ENCODE measurements around the gene FAM184A.
A peak's percentile ranks its signal among the peaks of the same experiment; 100 is the strongest.

The FAM184A gene, protein sequence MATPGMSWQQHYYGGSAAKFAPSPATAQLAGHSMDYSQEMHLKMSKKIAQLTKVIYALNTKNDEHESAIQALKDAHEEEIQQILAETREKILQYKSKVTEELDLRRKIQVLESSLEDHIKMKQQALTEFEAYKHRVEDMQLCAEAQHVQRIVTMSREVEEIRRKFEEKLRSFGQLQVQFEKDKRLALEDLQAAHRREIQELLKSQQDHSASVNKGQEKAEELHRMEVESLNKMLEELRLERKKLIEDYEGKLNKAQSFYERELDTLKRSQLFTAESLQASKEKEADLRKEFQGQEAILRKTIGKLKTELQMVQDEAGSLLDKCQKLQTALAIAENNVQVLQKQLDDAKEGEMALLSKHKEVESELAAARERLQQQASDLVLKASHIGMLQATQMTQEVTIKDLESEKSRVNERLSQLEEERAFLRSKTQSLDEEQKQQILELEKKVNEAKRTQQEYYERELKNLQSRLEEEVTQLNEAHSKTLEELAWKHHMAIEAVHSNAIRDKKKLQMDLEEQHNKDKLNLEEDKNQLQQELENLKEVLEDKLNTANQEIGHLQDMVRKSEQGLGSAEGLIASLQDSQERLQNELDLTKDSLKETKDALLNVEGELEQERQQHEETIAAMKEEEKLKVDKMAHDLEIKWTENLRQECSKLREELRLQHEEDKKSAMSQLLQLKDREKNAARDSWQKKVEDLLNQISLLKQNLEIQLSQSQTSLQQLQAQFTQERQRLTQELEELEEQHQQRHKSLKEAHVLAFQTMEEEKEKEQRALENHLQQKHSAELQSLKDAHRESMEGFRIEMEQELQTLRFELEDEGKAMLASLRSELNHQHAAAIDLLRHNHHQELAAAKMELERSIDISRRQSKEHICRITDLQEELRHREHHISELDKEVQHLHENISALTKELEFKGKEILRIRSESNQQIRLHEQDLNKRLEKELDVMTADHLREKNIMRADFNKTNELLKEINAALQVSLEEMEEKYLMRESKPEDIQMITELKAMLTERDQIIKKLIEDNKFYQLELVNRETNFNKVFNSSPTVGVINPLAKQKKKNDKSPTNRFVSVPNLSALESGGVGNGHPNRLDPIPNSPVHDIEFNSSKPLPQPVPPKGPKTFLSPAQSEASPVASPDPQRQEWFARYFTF

DNA sequence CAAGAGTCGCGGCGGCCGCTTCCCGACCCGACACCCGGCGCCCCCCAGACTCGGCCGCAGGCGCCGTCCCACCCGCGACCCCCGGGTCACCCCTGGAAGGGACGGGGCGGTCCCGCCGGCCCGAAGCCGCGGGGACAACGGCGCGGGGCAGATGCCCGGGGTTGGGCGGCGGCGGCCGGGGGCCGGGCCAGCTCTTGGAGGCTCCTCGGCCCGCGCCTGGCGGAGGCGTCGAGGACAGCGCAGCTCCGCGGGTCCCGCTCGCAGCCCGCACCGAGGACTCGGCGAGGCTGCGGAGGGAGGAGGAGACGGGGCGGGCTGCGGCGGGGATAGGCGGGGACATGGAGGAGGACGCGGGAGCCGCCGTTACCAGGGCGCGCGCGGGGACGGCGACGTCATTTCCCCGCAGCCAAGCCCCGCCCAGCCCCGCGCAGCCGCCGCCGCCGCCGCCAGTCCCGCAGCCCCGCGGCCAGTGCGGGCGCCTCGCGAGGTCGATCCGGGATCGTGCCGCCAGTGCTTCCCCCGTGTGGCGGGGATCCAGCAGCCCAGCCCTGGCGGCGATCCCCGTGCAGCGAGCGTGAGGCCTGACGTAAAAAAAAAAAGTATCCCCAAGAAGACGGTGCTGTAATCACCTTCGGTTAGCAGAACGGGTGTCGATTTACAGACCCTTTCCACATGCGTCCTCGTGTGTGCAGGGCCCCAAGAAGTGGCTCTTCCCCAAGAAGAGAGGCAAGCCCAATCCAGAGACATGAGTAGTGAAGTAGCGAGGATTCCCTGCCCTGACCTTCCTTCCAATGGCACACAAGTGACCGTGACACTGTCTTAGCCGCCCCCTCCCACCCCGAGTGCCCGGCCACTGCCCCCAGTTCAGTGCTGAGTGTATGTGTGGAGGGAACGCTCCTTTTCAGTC lies at the start of gene FAM184A:
Gene FAM184A, minus strand, starts transcription at position 289 of the 907 bp plus-strand sequence. CDS start 365 bp downstream, outside the sequence.
- H4K20me1 ChIP-seq = no peaks in the 10 kb centered on the region
- H3K4me2 ChIP-seq = peak within 1 kb of the TSS; percentile 85
- peaks cover 44% of the 10 kb centered on the region for H3K27me3 ChIP-seq
- 0 out of 2 replicates have a peak, but pooled peaks cover 4% of the 10 kb centered on the region for H3K4me1 ChIP-seq
- no peaks in the 10 kb centered on the region for H3K36me3 ChIP-seq
- peak within 1 kb of the TSS; percentile 72 for H3K4me3 ChIP-seq
- H3K9ac ChIP-seq = no peak within 1 kb of the TSS; the same call in 1 of the 2 replicates
- 0 out of 2 replicates have a peak within 1 kb of the TSS, but pooled peaks have one; percentile 25 for H3K27ac ChIP-seq
- TF ChIP-seq Cebpa-rat (IDR thresholded peaks at IDR 0.05) = no peak
- H3K9me3 ChIP-seq = peaks cover 27% of the 10 kb centered on the region

DNA sequence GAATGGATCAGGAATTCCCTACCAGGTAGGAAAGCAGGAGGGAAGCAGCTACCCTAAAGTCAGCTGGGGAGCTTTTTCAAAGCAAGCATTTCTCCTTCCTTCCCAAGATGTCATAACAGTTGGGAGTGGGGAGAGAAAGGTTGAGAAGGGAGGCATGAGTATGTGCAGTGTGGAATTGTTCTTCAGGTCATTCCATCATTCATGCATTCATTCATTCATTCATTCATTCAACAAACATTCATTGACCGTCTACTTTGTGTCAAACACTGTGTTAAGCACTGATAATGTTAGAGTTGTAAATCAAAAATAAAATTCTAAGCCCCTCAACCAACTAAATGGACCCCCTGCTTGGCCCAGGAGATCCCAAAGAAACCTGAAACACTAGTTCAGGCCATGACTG lies 49.2 kb upstream of the FAM184A start:
- H3K9ac ChIP-seq = no peak overlapping the region
- H3K4me1 ChIP-seq = no peaks in the 10 kb centered on the region
- no peaks in the 10 kb centered on the region for H4K20me1 ChIP-seq
- no peaks in the 10 kb centered on the region for H3K27me3 ChIP-seq
- no peak overlapping the region for H3K27ac ChIP-seq
- H3K4me3 ChIP-seq = no peak overlapping the region
- no peaks in the 10 kb centered on the region for H3K36me3 ChIP-seq
- no peak for TF ChIP-seq Cebpa-rat (IDR thresholded peaks at IDR 0.05)
- H3K9me3 ChIP-seq = no peaks in the 10 kb centered on the region
- no peak overlapping the region for H3K4me2 ChIP-seq

DNA sequence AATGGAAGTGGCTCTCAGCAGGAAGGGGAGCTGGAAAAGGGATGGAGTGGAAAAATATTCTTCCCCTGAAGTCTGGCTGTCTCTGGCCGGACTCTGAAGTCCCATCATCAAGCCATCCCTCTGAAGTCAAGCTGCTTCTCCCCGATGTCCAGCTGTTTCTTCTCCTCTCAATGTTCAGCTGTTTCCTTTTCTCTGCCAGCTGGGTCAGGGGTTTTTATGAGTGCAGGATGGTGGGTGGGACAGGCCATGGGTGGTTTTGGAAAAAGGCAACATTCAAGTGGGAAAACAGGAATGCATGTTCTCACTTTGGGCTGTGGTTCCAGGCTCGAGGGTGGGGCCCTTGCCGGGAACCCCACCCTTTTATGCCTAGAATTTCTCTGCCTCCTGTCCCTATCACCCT lies 48.4 kb upstream of the FAM184A start:
- H4K20me1 ChIP-seq = no peaks in the 10 kb centered on the region

DNA sequence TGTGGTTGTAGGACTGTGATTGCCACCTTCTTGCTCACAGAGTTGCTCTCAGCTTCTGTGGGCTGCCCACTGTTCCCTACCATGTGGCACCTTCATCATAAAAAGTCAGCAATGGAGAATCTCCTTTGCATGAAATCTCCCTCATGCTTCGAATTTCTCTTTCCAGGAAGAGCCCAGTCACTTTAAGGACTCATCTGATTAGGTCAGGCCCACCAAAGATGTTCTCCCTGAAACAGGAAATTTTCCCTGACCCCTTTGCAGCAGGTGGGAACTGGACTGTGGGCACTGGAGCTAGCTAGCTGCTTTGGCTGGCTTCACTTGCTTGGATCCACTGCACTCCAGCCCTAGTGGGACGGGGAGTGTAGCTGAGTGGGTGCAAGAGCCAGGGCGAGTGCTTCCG lies 47.7 kb upstream of the FAM184A start:
- Histone ChIP-seq H4K20me1 (no peaks in the 10 kb centered on the region), H3K4me2 (no peak overlapping the region), H3K27ac (no peak overlapping the region), H3K4me3 (no peak overlapping the region), H3K9me3 (no peaks in the 10 kb centered on the region), H3K9ac (no peak overlapping the region), H3K4me1 (no peaks in the 10 kb centered on the region), H3K36me3 (no peaks in the 10 kb centered on the region), H3K27me3 (no peaks in the 10 kb centered on the region)
- TF ChIP-seq Cebpa-rat (IDR thresholded peaks at IDR 0.05) = no peak

More for the DNA sequence above, 48.4 kb upstream of the FAM184A start:
- H3K9ac ChIP-seq = no peak overlapping the region
- H3K9me3 ChIP-seq = no peaks in the 10 kb centered on the region
- no peaks in the 10 kb centered on the region for H3K36me3 ChIP-seq
- no peak overlapping the region for H3K4me2 ChIP-seq
- no peak for TF ChIP-seq Cebpa-rat (IDR thresholded peaks at IDR 0.05)
- no peaks in the 10 kb centered on the region for H3K27me3 ChIP-seq
- H3K4me1 ChIP-seq = no peaks in the 10 kb centered on the region
- H3K27ac ChIP-seq = no peak overlapping the region
- no peak overlapping the region for H3K4me3 ChIP-seq

DNA sequence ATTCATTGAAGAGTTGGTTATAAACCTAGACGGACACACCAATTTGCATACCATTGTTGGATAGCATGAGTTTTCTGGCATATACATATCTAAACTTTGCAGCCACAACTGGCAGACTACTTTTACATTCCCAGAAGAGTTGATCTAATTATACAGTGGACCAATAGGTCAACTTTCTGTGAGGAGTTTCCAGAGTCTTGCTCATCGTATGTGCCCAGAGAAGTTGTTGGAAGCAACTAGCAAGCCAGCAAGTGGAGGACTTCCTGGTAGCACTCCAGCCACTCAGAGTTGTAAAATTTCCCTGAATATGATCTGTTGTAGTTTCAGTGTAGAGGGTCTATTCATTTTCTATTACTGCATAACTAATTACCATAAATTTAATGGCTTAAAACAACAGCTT lies 47.1 kb upstream of the FAM184A start:
- Histone ChIP-seq H3K4me2 (no peak overlapping the region), H3K36me3 (no peaks in the 10 kb centered on the region), H3K27ac (no peak overlapping the region), H3K27me3 (no peaks in the 10 kb centered on the region), H3K4me3 (no peak overlapping the region), H3K4me1 (no peaks in the 10 kb centered on the region), H3K9ac (no peak overlapping the region), H3K9me3 (no peaks in the 10 kb centered on the region), H4K20me1 (no peaks in the 10 kb centered on the region)
- no peak for TF ChIP-seq Cebpa-rat (IDR thresholded peaks at IDR 0.05)

DNA sequence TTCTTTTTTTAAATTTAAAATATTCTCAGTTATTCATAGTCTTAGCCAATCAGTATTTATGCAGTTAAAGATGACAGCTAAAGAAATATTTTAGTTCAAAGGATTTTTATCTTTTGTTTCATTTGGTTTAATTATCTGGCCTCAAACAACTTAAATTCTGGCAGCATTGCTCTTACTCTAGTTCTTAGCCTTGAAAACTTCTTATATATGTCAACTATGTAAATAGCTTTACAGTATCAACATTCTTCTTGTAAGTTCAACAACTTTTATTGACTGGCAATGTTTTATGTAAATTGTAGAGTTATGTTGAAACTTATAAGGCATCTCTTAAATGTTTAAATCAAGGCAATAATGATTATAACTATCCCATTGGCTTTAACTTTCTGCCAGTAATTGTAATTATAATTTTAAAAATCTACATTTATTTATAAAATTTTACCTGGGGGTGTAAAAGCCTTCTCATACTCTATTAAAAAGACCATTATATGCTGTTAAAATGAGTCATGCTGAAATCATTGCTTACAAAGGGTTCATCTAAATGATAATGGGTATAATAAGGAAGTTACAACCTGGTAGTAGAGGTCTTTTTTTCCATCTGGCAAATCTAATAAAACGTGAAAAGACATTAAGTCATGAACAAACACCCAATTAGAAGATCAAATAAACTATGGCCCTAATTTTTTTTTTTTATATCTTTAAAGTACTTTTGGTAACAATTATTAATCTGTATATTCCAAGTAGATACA lies 45.8 kb upstream of the FAM184A start:
- no peak overlapping the region for H3K4me2 ChIP-seq

DNA sequence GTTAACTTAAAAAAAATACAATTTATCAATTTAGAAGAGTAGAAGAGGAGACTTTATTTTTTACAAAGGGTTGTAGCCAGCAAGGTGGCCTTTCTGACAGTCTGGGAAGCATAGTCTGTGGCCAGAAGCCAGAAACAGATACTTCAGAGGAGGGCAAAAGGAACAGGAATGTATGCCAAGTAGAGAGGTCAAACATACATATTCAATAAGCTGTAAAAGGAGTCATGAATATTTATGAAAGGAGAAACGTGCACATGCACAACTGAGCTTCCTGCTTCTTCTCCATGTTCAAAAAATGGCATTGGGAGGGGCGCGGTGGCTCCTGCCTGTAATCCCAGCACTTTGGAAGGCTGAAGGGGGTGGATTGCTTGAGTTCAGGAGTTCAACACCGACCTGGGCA lies 43.9 kb upstream of the FAM184A start:
- H4K20me1 ChIP-seq = no peaks in the 10 kb centered on the region
- no peaks in the 10 kb centered on the region for H3K36me3 ChIP-seq
- no peak overlapping the region for H3K27ac ChIP-seq
- no peaks in the 10 kb centered on the region; the same call in 1 of the 2 replicates for H3K4me1 ChIP-seq
- H3K9ac ChIP-seq = no peak overlapping the region
- H3K27me3 ChIP-seq = no peaks in the 10 kb centered on the region
- TF ChIP-seq Cebpa-rat (IDR thresholded peaks at IDR 0.05) = no peak
- no peak overlapping the region for H3K4me2 ChIP-seq
- H3K9me3 ChIP-seq = no peaks in the 10 kb centered on the region
- H3K4me3 ChIP-seq = no peak overlapping the region

More for the DNA sequence above, 45.8 kb upstream of the FAM184A start:
- Histone ChIP-seq H3K27ac (no peak overlapping the region), H3K36me3 (no peaks in the 10 kb centered on the region), H3K4me1 (no peaks in the 10 kb centered on the region), H3K27me3 (no peaks in the 10 kb centered on the region), H4K20me1 (no peaks in the 10 kb centered on the region), H3K4me3 (no peak overlapping the region), H3K9me3 (no peaks in the 10 kb centered on the region), H3K9ac (no peak overlapping the region)
- TF ChIP-seq Cebpa-rat (IDR thresholded peaks at IDR 0.05) = no peak

DNA sequence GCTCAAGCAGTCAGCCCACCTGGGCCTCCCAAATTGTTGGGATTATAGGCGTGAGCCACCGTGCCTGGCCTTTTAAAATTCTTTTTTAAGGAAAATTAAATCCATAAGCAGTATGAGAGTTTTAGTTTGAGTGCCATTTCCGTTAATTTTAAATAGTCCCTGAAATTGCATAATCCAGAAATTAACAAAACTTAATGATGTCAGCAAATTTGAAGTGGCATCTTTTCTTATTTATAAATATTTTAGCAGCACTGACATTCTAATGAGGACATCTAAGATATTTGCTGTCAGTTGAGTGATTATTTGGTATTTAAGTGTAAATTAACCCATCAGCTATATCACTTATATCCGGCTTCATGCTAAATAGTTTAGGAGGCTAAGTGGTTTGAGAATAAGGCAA lies 42.9 kb upstream of the FAM184A start:
- H3K9me3 ChIP-seq = no peaks in the 10 kb centered on the region
- no peaks in the 10 kb centered on the region for H3K36me3 ChIP-seq
- peaks cover 9% of the 10 kb centered on the region for H3K4me1 ChIP-seq
- no peak overlapping the region for H3K27ac ChIP-seq
- no peak overlapping the region for H3K4me3 ChIP-seq
- no peak overlapping the region for H3K9ac ChIP-seq
- no peak overlapping the region for H3K4me2 ChIP-seq
- no peaks in the 10 kb centered on the region for H4K20me1 ChIP-seq
- TF ChIP-seq Cebpa-rat (IDR thresholded peaks at IDR 0.05) = no peak
- H3K27me3 ChIP-seq = no peaks in the 10 kb centered on the region

Data from BLaER1 (cell line).